IPS-18c (cell line): ENCODE data around the gene CDC37L1.
"Not testable (repeated sequence)": the region's sequence is repeated elsewhere in the genome, so short reads cannot be mapped to it uniquely, and the experiment has no call there.

Experiments used
- H3K4me3 ChIP-seq: 2 replicates; pipeline ENCODE4 v1.7.0; 2013; ENCODE audit warnings: low read depth, mild to moderate bottlenecking, low read length, moderate library complexity; ENCODE audit not compliant: insufficient read depth
- H3K9me3 ChIP-seq: one replicate; pipeline ENCODE4 v1.6.1; 2013; ENCODE audit warnings: mild to moderate bottlenecking, low read length, moderate library complexity; ENCODE audit not compliant: control insufficient read depth, insufficient read depth

CDC37L1 gene

DNA sequence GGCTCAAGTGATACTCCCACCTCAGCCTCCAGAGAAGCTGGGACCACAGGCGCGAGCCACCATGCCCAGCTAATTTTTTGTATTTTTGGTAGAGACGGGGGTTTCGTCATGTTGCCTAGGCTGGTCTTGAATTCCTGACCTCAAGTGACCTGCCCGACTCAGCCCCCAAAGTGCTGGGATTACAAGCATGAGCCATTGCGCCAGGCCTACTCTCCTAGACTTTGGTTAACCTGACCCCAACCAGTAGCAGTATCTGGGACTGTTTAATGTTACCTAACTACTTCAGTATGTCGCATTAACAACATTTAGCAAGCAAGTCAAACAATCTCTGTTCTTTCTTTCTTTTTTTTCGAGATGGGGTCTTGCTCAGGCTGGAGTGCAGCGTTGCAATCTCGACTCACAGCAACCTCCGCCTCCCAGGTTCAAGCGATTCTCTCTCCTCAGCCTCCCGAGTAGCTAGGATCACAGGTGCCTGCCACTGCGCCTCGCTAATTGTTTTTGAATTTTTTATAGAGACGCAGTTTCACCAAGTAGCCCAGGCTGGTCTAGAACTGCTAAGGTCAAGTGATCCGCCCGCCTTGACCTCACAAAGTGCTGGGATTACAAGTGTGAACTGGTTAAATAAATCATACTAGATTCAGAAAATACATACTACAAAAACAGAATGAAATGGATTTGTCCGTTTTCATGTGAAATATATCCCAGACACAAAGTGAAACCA is 59.7 kb downstream of the CDC37L1 start:
- Histone ChIP-seq H3K9me3 (no peaks in the 10 kb centered on the region), H3K4me3 (peak overlapping the region; percentile 89; the same call in 1 of the 2 replicates)

DNA sequence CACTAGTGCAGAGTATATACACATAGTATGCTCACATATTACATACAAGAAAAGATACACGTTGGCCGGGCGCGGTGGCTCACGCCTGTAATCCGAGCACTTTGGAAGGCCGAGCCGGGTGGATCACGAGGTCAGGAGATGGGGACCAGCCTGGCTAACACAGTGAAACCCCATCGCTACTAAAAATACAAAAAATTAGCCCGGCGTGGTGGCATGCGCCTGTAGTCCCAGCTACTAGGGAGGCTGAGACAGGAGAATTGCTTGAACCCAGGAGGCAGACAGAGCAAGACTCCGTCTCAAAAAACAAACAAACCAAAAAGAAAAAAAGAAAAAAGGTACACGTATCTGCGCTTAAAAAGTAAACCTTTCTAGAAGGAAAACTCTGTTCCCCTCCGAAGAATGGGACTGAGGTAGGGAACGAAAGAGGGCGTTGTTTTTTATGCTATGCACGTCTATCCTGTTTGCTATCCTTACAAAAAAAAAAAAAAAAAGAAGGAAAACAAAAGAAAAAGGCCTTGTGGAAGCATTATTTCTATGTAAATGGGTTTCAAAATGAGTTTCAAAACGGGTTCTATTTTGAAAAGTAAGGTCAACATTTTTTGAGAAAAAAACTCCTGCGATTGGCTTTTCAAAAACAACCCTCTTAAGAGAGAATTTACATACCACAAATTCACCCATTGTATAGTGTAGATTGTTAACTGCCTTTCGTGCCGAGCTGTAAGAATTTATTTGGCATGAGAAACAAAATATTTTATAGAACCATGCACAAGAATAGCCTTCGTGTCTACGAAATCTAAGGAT is 60.4 kb downstream of the CDC37L1 start:
- Histone ChIP-seq H3K4me3 (peak overlapping the region; percentile 89), H3K9me3 (no peaks in the 10 kb centered on the region)

DNA sequence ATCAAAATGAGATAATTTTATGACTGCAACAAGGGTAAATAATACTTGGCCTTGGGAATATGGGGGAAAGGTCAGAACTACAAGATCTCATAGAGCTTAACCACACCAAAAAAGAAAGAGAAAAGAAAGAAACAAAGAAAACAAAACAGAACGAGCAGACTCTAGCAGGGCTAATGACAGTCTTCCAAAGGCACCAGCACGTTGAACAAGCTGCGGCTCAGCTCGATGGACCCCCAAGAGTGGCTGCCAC is 60.9 kb downstream of the CDC37L1 start:
- H3K4me3 ChIP-seq = peak overlapping the region; percentile 89
- H3K9me3 ChIP-seq = peaks cover 2% of the 10 kb centered on the region

- H3K4me3 ChIP-seq = peak within 1 kb of the TSS; percentile 89
- peaks cover 2% of the 10 kb centered on the region for H3K9me3 ChIP-seq
Observed at GRCh38 chr9:4740638-4741364, 61.4 kb downstream of the CDC37L1 start, which contains the start of gene AK3. Gene AK3 (minus strand): TSS chr9:4741202. CDS start chr9:4741087, 115 bp downstream.

GRCh38 chr9:4741365-4742089 is 62.2 kb downstream of the CDC37L1 start:
- peaks cover 2% of the 10 kb centered on the region for H3K9me3 ChIP-seq
- H3K4me3 ChIP-seq = peak overlapping the region; percentile 89

- H3K4me3 ChIP-seq = peak overlapping the region; percentile 89
- H3K9me3 ChIP-seq = peaks cover 2% of the 10 kb centered on the region
Observed at GRCh38 chr9:4742246-4742645, 62.9 kb downstream of the CDC37L1 start.

DNA sequence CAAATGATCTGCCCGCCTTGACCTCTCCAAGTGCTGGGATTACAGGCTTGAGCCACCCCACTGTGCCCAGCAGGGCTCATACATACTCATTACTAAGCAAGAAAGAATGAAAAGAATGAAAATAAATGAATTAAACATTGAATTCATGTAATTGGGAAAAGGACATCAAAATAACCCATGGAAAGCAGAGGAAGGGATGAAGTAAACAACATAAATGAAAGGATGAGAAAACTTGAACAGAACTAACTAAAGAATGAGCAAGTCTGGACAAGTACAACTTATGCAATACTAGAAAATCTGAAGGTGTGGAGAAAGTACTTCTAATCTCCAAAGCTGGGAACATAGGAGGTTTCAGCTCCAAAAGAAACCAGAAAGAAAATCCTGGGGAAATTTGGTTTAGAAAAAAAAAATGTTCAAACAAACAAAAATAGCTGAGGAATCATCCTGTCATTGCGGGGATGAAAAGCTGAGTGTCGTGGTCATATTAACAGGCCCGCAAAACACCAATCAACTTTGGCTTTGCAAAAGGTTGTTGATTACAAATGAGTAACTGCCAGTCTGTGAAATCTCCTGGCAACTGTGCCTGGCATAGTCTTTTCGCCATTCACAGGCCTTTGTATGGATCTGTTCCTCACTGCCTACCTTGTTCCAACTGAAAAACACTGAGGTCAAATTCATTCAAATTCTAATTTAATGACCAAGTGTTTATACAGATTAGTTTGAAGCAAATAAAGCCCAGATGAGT is 63.9 kb downstream of the CDC37L1 start:
- peaks cover 2% of the 10 kb centered on the region for H3K9me3 ChIP-seq
- H3K4me3 ChIP-seq = no peak overlapping the region

GRCh38 chr9:4746278-4747030 is 67.1 kb downstream of the CDC37L1 start:
- H3K4me3 ChIP-seq = no peak overlapping the region
- peaks cover 2% of the 10 kb centered on the region for H3K9me3 ChIP-seq

DNA sequence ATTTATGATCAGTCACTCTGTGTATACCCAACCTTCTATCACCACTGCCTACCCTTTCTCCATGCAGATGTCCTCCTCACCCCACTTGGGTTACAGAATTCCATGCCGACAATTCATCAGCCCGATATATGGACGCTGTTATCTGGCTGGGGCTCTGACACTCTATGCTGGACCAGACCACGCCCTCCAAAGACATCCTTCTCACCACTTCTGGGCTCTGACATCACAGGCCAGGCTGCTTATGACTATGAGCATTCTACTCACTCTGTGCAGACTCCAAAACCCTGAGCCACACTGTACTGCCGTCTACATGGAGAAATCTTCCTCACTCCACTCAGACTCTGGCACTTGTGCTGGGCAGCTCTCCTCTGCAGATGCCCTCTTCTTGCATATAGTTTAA is 69.2 kb downstream of the CDC37L1 start:
- Histone ChIP-seq H3K9me3 (peaks cover 2% of the 10 kb centered on the region), H3K4me3 (no peak overlapping the region)

DNA sequence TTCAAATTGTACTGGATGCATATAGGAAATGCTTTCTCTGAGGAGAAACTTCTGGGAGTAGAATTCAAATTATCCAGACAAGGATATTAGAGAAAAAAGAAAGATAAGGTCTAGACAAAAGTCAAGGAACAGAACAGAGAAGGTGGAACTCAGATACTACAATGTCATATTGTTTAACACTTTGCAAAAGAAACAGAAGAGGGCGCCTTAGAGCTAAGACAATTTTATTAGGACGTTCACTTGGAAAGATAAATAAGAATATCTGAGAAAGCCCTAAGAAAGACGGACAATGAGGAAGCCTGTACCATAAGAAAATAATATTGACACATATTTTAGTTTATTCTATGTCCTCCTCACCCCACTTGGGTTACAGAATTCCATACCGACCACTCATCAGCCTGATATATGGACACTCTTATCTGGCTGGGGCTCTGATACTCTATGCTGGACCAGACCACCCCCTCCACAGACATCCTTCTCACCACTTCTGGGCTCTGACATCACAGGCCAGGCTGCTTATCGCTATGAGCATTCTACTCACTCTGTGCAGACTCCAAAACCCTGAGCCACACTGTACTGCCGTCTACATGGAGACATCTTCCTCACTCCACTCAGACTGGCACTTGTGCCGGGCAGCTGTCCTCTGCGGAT is 70.8 kb downstream of the CDC37L1 start:
- no peaks in the 10 kb centered on the region for H3K9me3 ChIP-seq
- H3K4me3 ChIP-seq = no peak overlapping the region

DNA sequence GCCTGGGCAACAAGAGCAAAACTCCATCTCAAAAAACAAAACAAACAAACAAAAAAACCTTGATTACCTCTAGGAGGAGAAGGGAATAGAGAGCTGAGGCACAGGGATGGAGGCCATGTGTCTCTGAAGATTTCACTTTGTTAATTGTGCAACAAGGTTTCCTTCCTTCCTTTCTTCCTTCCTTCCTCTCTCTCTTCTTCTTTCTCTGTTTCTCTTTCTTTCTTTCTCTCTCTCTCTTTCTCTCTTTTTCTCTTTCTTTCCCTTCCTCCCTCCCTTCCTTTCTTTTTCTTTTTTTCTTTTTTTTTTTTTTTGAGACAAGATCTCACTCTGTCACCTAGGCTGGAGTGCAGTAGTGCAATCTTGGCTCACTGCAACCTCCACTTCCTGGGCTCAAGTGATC is 75.2 kb downstream of the CDC37L1 start:
- not testable (repeated sequence) for H3K9me3 ChIP-seq

GRCh38 chr9:4755026-4755609 is 75.7 kb downstream of the CDC37L1 start:
- no peak overlapping the region for H3K4me3 ChIP-seq
- no peaks in the 10 kb centered on the region for H3K9me3 ChIP-seq

More for the DNA sequence above, 75.2 kb downstream of the CDC37L1 start:
- not testable (repeated sequence) for H3K4me3 ChIP-seq

GRCh38 chr9:4756420-4756819 is 77.1 kb downstream of the CDC37L1 start:
- H3K4me3 ChIP-seq = no peak overlapping the region
- no peaks in the 10 kb centered on the region for H3K9me3 ChIP-seq
